Activated CD4-positive, alpha-beta memory T cell treated with anti-CD3 and anti-CD28 coated beads, Interleukin-2, amount 10 ng/mL, durations not matched to agents 7 days and 5 days (primary cell): ENCODE measurements around the gene OR1A1. TPM values are rescaled to one million over a fixed set of nuclear protein-coding genes. Genes with fewer than 3 reads are reported as not detected.
"Not testable (repeated sequence)": the region's sequence is repeated elsewhere in the genome, so short reads cannot be mapped to it uniquely, and the experiment has no call there.

Experiments used
- CTCF ChIA-PET: fragments of 350-600 bp; sonication (Branson Sonifier 250); formaldehyde crosslinking; loops from one replicate; lab custom pipeline; 2021; ENCODE audit warnings: antibody characterized with exemption, inconsistent platforms; lab: Charles Lee
- POLR2A ChIA-PET: fragments of 350-600 bp; sonication (Branson Sonifier 250); formaldehyde crosslinking; loops from one replicate; lab custom pipeline; 2021; ENCODE audit warnings: antibody characterized with exemption; lab: Charles Lee
- DNase-seq: peaks from one replicate; pipeline ENCODE4 v3.0.0-alpha.2; 2020
- H3K27ac Mint-ChIP-seq: one replicate; pipeline ENCODE4 v1.8.0; 2021; ENCODE audit warnings: mild to moderate bottlenecking, mixed read lengths
- H3K27me3 Mint-ChIP-seq: one replicate; pipeline ENCODE4 v1.8.0; 2021; ENCODE audit warnings: mixed read lengths
- H3K36me3 Mint-ChIP-seq: one replicate; pipeline ENCODE4 v1.8.0; 2021; ENCODE audit warnings: low read depth, mixed read lengths
- H3K4me1 Mint-ChIP-seq: one replicate; pipeline ENCODE4 v1.8.0; 2021; ENCODE audit warnings: mixed read lengths
- H3K4me3 Mint-ChIP-seq: one replicate; pipeline ENCODE4 v1.8.0; 2021; ENCODE audit warnings: mild to moderate bottlenecking, mixed read lengths
- H3K9me3 Mint-ChIP-seq: one replicate; pipeline ENCODE4 v1.8.0; 2021; ENCODE audit warnings: mixed read lengths
- total RNA-seq, 2 experiments: library from RNA; stranded (reverse); gene quantifications; one replicate each; pipeline ENCODE4 v1.2.3, GENCODE V29; 2021

The OR1A1 gene
- total RNA-seq, 2 experiments from 2014 or later = 0.05 TPM; not detected in 1

DNA sequence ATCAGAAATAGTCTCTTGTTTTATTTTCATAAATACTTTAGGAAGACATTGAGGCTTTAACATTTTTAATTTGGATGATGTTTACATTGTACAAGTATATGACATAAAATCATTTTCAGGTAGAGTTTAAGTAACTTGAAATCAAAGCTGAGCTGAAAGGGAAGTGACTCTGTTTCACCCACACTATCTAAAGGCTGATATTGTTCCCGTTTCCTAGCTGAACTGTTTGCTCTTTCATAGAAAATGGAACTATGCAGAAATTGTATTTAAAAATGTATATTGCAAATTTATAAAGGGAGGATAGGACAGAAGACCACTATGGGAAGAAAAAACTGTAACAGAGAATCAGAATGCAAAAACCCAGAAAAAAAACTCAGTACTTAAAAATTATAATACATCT lies 37.4 kb downstream of the OR1A1 start:
- H3K4me1 Mint-ChIP-seq = not testable (repeated sequence)

GRCh38 chr17:3249013-3249412 lies 41.5 kb downstream of the OR1A1 start:
- H3K27me3 Mint-ChIP-seq, DNase-seq, H3K27ac Mint-ChIP-seq, H3K4me1 Mint-ChIP-seq, H3K36me3 Mint-ChIP-seq, H3K4me3 Mint-ChIP-seq, POLR2A ChIA-PET, CTCF ChIA-PET, H3K9me3 Mint-ChIP-seq: not testable (repeated sequence)

More for the DNA sequence above, 37.4 kb downstream of the OR1A1 start:
- H3K27me3 Mint-ChIP-seq, H3K27ac Mint-ChIP-seq, H3K9me3 Mint-ChIP-seq, H3K4me3 Mint-ChIP-seq, CTCF ChIA-PET, POLR2A ChIA-PET, DNase-seq, H3K36me3 Mint-ChIP-seq: not testable (repeated sequence)

DNA sequence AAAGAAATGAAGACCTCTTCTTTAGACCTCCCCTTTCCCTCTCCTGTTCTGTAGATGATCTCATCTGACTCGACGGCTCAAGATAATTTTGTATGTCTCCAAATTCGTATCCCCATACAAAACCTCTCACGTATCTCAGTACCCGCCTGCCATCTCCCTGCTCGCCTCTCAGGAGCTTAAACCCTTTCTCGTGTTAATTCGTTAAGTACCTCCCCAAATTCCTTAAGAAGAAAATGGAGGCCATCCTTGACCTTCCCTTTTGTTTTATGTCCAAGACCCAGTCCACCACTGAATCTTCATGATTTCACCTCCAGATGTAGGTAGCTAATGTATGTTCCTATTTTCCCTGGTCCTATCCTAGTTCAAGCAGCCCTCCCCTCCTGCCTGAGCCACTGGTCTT lies 49.1 kb downstream of the OR1A1 start:
- ChIA-PET POLR2A (no interaction called here), CTCF (interaction anchor here (0.7 kb wide), 1 partner anchor 373 kb away, joined by 6 read pairs; no protein-coding TSS in a partner anchor)
- H3K27ac Mint-ChIP-seq = no peak overlapping the region
- no peaks in the 10 kb centered on the region for H3K36me3 Mint-ChIP-seq
- DNase-seq = no peak
- H3K9me3 Mint-ChIP-seq = no peaks in the 10 kb centered on the region
- no peaks in the 10 kb centered on the region for H3K4me1 Mint-ChIP-seq
- no peaks in the 10 kb centered on the region for H3K27me3 Mint-ChIP-seq
- no peak overlapping the region for H3K4me3 Mint-ChIP-seq

DNA sequence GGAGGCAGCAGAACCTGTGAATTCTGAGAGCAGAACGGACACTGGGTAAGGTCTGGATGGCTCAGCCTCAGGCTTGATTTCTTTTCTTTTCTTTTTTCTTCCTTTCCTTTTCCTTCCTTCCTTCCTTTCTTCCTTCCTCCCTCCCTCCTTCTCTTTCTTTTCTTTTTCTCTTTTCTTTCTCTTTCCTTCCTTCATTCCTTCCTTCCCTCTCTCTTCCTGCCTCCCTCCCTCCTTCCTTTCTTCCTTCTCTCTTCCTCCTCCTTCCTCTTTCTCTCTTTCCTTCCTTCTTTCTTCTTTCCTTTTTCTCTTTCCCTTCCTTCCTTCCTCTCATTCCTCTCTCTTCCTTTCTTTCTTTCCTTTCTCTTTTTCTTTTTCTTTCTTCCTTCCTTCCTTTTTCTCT lies 52.7 kb downstream of the OR1A1 start:
- no peak overlapping the region for H3K4me3 Mint-ChIP-seq
- H3K4me1 Mint-ChIP-seq = no peaks in the 10 kb centered on the region
- no peaks in the 10 kb centered on the region for H3K36me3 Mint-ChIP-seq
- DNase-seq = no peak
- H3K27me3 Mint-ChIP-seq = peaks cover 4% of the 10 kb centered on the region
- H3K9me3 Mint-ChIP-seq = no peaks in the 10 kb centered on the region
- POLR2A ChIA-PET = no interaction called here
- H3K27ac Mint-ChIP-seq = no peak overlapping the region
- CTCF ChIA-PET = no interaction called here

DNA sequence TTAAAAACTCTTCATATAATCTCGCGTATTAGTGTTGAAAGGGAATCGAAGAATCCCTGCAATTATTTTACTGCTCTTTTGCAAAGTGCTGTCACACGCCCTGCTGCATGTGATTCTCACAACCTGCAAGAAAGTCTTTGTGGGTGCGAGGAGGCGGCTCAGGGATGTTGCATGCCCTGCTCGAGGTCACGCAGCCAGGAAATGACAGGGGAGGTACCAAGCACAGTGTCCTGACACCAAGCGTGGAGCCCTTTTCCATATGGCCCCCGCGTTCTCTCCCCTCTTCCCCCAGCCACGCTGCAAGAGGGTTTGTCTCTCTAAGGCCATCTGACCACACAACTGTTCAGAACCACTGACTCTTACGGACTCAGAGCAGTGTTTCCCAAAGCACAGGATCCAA lies 53.1 kb downstream of the OR1A1 start:
- no peak overlapping the region for H3K27ac Mint-ChIP-seq
- peaks cover 4% of the 10 kb centered on the region for H3K27me3 Mint-ChIP-seq
- no peaks in the 10 kb centered on the region for H3K36me3 Mint-ChIP-seq
- POLR2A ChIA-PET = no interaction called here
- no peaks in the 10 kb centered on the region for H3K9me3 Mint-ChIP-seq
- H3K4me1 Mint-ChIP-seq = no peaks in the 10 kb centered on the region
- DNase-seq = no peak
- no peak overlapping the region for H3K4me3 Mint-ChIP-seq
- CTCF ChIA-PET = no interaction called here

Other genes with a start within 250 kb of the OR1A1 start
- not detected for gene OR1D5, start 144.1 kb upstream of the OR1A1 start, total RNA-seq
- gene OR1D2, start 103.2 kb upstream of the OR1A1 start, total RNA-seq = not detected
- not detected for gene OR1G1, start 80.1 kb upstream of the OR1A1 start, total RNA-seq
- not detected for gene OR1A2, start 10.1 kb upstream of the OR1A1 start, total RNA-seq
- under 1 TPM in 1 of 2 experiments, not detected in 1; 0.40 TPM for gene OR3A1, start 90.7 kb downstream of the OR1A1 start, total RNA-seq
- 1 to 10 TPM; 1.3 to 1.5 TPM for gene OR3A2, start 178.6 kb downstream of the OR1A1 start, total RNA-seq
- not detected for gene OR1E1, start 190.7 kb downstream of the OR1A1 start, total RNA-seq
- gene OR3A3, start 203.7 kb downstream of the OR1A1 start, total RNA-seq = not detected
- not detected for gene OR1E2, start 226.2 kb downstream of the OR1A1 start, total RNA-seq